GM12873 (cell line): ENCODE results near the gene EML1.

ENCODE experiments used
- CTCF ChIP-seq: IDR thresholded peaks from 2 replicates; pipeline ENCODE4 v1.5.1; 2012; ENCODE audit warnings: low read depth, mild to moderate bottlenecking, moderate library complexity, low read length, control low read depth; ENCODE audit not compliant: insufficient read depth; ENCODE audit errors: missing control alignments

The EML1 gene

GRCh38 chr14:99854831-99855230, 61.6 kb downstream of the EML1 start:
- TF ChIP-seq CTCF = no peak

- TF ChIP-seq CTCF = no peak
These were observed 62.1 kb downstream of the EML1 start for GRCh38 chr14:99855271-99855670.

- TF ChIP-seq CTCF = no peak
These were observed 64.3 kb downstream of the EML1 start for GRCh38 chr14:99857551-99857950.

GRCh38 chr14:99860219-99860618, 67.0 kb downstream of the EML1 start:
- no peak for TF ChIP-seq CTCF

- TF ChIP-seq CTCF = no peak
These were observed 68.9 kb downstream of the EML1 start for GRCh38 chr14:99862136-99862535.

GRCh38 chr14:99863059-99863458, 69.8 kb downstream of the EML1 start:
- no peak for TF ChIP-seq CTCF

- no peak for TF ChIP-seq CTCF
These were observed 72.2 kb downstream of the EML1 start for GRCh38 chr14:99865408-99865807.
